Ovary (tissue), 3 donors: ENCODE measurements around the gene ATG5.

ENCODE experiments used
- CTCF ChIP-seq, 3 donors: fragments of 450-650 bp in 2 of 3; fragments of 200-600 bp in 1 of 3; IDR thresholded peaks; one replicate each; pipeline versions ENCODE4 v1.5.1 to v1.8.0; 2016 to 2022; ENCODE audit warnings: antibody characterized with exemption in 3 of 3, mild to moderate bottlenecking in 1 of 3
- POLR2A ChIP-seq: fragments of 450-650 bp; IDR thresholded peaks from one replicate; pipeline ENCODE4 v1.6.1; 2017; ENCODE audit warnings: antibody characterized with exemption, mild to moderate bottlenecking, moderate library complexity
- donor health status: DM: no; HTN: no; CAD: no.

GRCh38 chr6:106226676-106227075 is 98.9 kb downstream of the ATG5 start:
- TF ChIP-seq CTCF (IDR thresholded peaks at IDR 0.05) (no peak), POLR2A (no peak)
